Fibroblast of peridontal ligament (primary cell): ENCODE data around the gene VDR.

Source experiments
- DNase-seq: peaks from one replicate; pipeline ENCODE4 v3.0.0-alpha.2; 2010; ENCODE audit errors: extremely low read depth

Gene VDR

GRCh38 chr12:47930634-47931033, 25.8 kb upstream of the VDR start:
- DNase-seq: no peak

- no peak for DNase-seq
Observed at GRCh38 chr12:47927346-47927745, 22.6 kb upstream of the VDR start.

GRCh38 chr12:47921907-47922306, 17.1 kb upstream of the VDR start:
- DNase-seq: no peak

GRCh38 chr12:47920913-47921312, 16.1 kb upstream of the VDR start:
- DNase-seq: no peak

GRCh38 chr12:47913081-47913480, 8.3 kb upstream of the VDR start:
- DNase-seq: no peak

GRCh38 chr12:47912556-47912955, 7.8 kb upstream of the VDR start:
- DNase-seq: no peak

- no peak for DNase-seq
Observed at GRCh38 chr12:47910981-47911380, 6.2 kb upstream of the VDR start.

GRCh38 chr12:47910486-47910885, 5.7 kb upstream of the VDR start:
- DNase-seq: peak; percentile 27

GRCh38 chr12:47909839-47910465, 5.2 kb upstream of the VDR start:
- DNase-seq: peak; percentile 7

GRCh38 chr12:47908738-47909137, 3.9 kb upstream of the VDR start:
- DNase-seq: no peak

- DNase-seq: no peak
Observed at GRCh38 chr12:47907851-47908454, 3.2 kb upstream of the VDR start.

GRCh38 chr12:47903927-47904712, 674 bp downstream of the VDR start:
- DNase-seq: peak; percentile 82

- DNase-seq: peak; percentile 96
Observed at GRCh38 chr12:47903151-47903611, 1.6 kb downstream of the VDR start.

GRCh38 chr12:47902131-47902639, 2.6 kb downstream of the VDR start:
- no peak for DNase-seq

- no peak for DNase-seq
Observed at GRCh38 chr12:47901718-47902093, 3.1 kb downstream of the VDR start.

- no peak for DNase-seq
Observed at GRCh38 chr12:47901063-47901717, 3.6 kb downstream of the VDR start.

GRCh38 chr12:47900131-47901062, 4.4 kb downstream of the VDR start:
- no peak for DNase-seq

- no peak for DNase-seq
Observed at GRCh38 chr12:47899466-47899865, 5.3 kb downstream of the VDR start.

GRCh38 chr12:47896633-47897032, 8.2 kb downstream of the VDR start:
- DNase-seq: no peak

GRCh38 chr12:47896022-47896421, 8.8 kb downstream of the VDR start:
- no peak for DNase-seq

GRCh38 chr12:47894652-47895051, 10.1 kb downstream of the VDR start:
- DNase-seq: no peak
